OCI-LY1 (cell line): Measurements from ENCODE around the gene AURKAIP1.

Experiments
- H2AFZ ChIP-seq: fragments of 200-600 bp; sonication (generic), shearing (Covaris generic); 2 replicates; pipeline ENCODE4 v1.6.0; 2014; ENCODE audit warnings: antibody characterized with exemption, mild to moderate bottlenecking, low read length
- H3F3A ChIP-seq: fragments of 200-600 bp; sonication (generic), shearing (Covaris generic); 2 replicates; pipeline ENCODE4 v1.6.0; 2014; ENCODE audit warnings: mild to moderate bottlenecking, antibody characterized with exemption, low read length, moderate library complexity; ENCODE audit not compliant: insufficient read depth
- H3K27ac ChIP-seq: fragments of 200-600 bp; sonication (generic); 2 replicates; pipeline ENCODE4 v1.5.1; 2014; ENCODE audit warnings: low read length, mixed run types, mild to moderate bottlenecking, low read depth; ENCODE audit not compliant: poor library complexity, severe bottlenecking
- H3K27me3 ChIP-seq: fragments of 200-600 bp; sonication (generic); 2 replicates; pipeline ENCODE4 v1.6.0; 2014; ENCODE audit warnings: antibody characterized with exemption, mild to moderate bottlenecking, low read length, moderate library complexity; ENCODE audit not compliant: insufficient read depth
- H3K36me3 ChIP-seq: fragments of 200-600 bp; sonication (generic); 2 replicates; pipeline ENCODE4 v1.6.1; 2014; ENCODE audit warnings: mild to moderate bottlenecking, antibody characterized with exemption, low read length, moderate library complexity, mixed read lengths; ENCODE audit not compliant: insufficient read depth
- H3K4me1 ChIP-seq: fragments of 200-600 bp; sonication (generic); 2 replicates; pipeline ENCODE4 v1.5.1; 2014; ENCODE audit warnings: mild to moderate bottlenecking, low read length, moderate library complexity; ENCODE audit not compliant: insufficient read depth, severe bottlenecking
- H3K4me2 ChIP-seq: fragments of 200-600 bp; sonication (generic), shearing (Covaris generic); 2 replicates; pipeline ENCODE4 v1.6.1; 2014; ENCODE audit warnings: low read length
- H3K4me3 ChIP-seq: fragments of 200-600 bp; sonication (generic); 2 replicates; pipeline ENCODE4 v1.5.1; 2014; ENCODE audit warnings: low read length, low read depth, mild to moderate bottlenecking, mixed read lengths; ENCODE audit not compliant: poor library complexity, severe bottlenecking
- H3K79me2 ChIP-seq: fragments of 200-600 bp; shearing (Covaris generic); 2 replicates; pipeline ENCODE4 v1.6.1; 2016; ENCODE audit warnings: mixed run types, low read length, mixed read lengths; ENCODE audit not compliant: insufficient read depth
- H3K9ac ChIP-seq: fragments of 200-600 bp; sonication (generic), shearing (Covaris generic); 2 replicates; pipeline ENCODE4 v1.6.1; 2014; ENCODE audit warnings: mild to moderate bottlenecking, low read length, mixed read lengths
- H3K9me2 ChIP-seq: fragments of 200-600 bp; sonication (generic), shearing (Covaris generic); 2 replicates; pipeline ENCODE4 v1.6.1; 2014; ENCODE audit warnings: low read depth, mild to moderate bottlenecking, low read length, mixed read lengths
- H3K9me3 ChIP-seq: fragments of 200-600 bp; shearing (Covaris generic); 2 replicates; pipeline ENCODE4 v1.6.1; 2014; ENCODE audit warnings: low read length, mixed read lengths
- H4K20me1 ChIP-seq: fragments of 200-600 bp; sonication (generic), shearing (Covaris generic); 2 replicates; pipeline ENCODE4 v1.6.0; 2016; ENCODE audit warnings: mild to moderate bottlenecking, low read length; ENCODE audit not compliant: insufficient read depth
- CTCF ChIP-seq: fragments of 200-600 bp; sonication (generic), shearing (Covaris generic); IDR thresholded peaks from 2 replicates; pipeline ENCODE4 v1.5.1; 2017; ENCODE audit warnings: mild to moderate bottlenecking, antibody characterized with exemption, low read length, moderate library complexity, mixed read lengths
- EZH2 ChIP-seq: fragments of 200-600 bp; sonication (generic), shearing (Covaris generic); IDR thresholded peaks from 2 replicates; pipeline ENCODE4 v1.8.0; 2017; ENCODE audit warnings: borderline replicate concordance, mixed run types, mild to moderate bottlenecking, antibody characterized with exemption, low read length, moderate library complexity, mixed read lengths

The AURKAIP1 gene

GRCh38 chr1:1348420-1349255, 26.4 kb downstream of the AURKAIP1 start:
- Histone ChIP-seq H3F3A (no peaks in the 10 kb centered on the region; the same call in 1 of the 2 replicates), H3K9me3 (no peaks in the 10 kb centered on the region), H3K4me3 (peak overlapping the region; percentile 68), H3K9me2 (no peaks in the 10 kb centered on the region), H3K4me2 (peak overlapping the region; percentile 82), H3K36me3 (no peaks in the 10 kb centered on the region), H3K27ac (no peak overlapping the region), H3K4me1 (peaks cover 14% of the 10 kb centered on the region), H3K27me3 (peaks cover 6% of the 10 kb centered on the region; the same call in 1 of the 2 replicates), H4K20me1 (peaks cover 2% of the 10 kb centered on the region; the same call in 1 of the 2 replicates), H2AFZ (no peak overlapping the region), H3K9ac (peak overlapping the region; percentile 61; the same call in 1 of the 2 replicates), H3K79me2 (no peaks in the 10 kb centered on the region)
- TF ChIP-seq CTCF = no peak
- TF ChIP-seq EZH2 = no peak

- Histone ChIP-seq H3K4me3 (peak overlapping the region; percentile 68), H3K27me3 (peaks cover 6% of the 10 kb centered on the region; the same call in 1 of the 2 replicates), H2AFZ (no peak overlapping the region), H3K79me2 (no peaks in the 10 kb centered on the region), H3K4me1 (peaks cover 14% of the 10 kb centered on the region), H4K20me1 (peaks cover 2% of the 10 kb centered on the region; the same call in 1 of the 2 replicates), H3K27ac (no peak overlapping the region), H3F3A (no peaks in the 10 kb centered on the region; the same call in 1 of the 2 replicates), H3K9me2 (no peaks in the 10 kb centered on the region), H3K9ac (peak overlapping the region; percentile 61; the same call in 1 of the 2 replicates), H3K36me3 (no peaks in the 10 kb centered on the region), H3K9me3 (no peaks in the 10 kb centered on the region), H3K4me2 (peak overlapping the region; percentile 82)
- TF ChIP-seq EZH2 = no peak
- no peak for TF ChIP-seq CTCF
Observed at GRCh38 chr1:1347663-1348419, 27.2 kb downstream of the AURKAIP1 start.

- Histone ChIP-seq H3K4me1 (peaks cover 14% of the 10 kb centered on the region), H3K36me3 (no peaks in the 10 kb centered on the region), H3F3A (no peaks in the 10 kb centered on the region), H3K4me2 (peak overlapping the region; percentile 82; the same call in 1 of the 2 replicates), H3K4me3 (peak overlapping the region; percentile 68), H2AFZ (no peak overlapping the region), H3K9me3 (no peaks in the 10 kb centered on the region), H3K27ac (no peak overlapping the region), H3K79me2 (no peaks in the 10 kb centered on the region), H3K27me3 (no peaks in the 10 kb centered on the region; the same call in 1 of the 2 replicates), H4K20me1 (peaks cover 2% of the 10 kb centered on the region; the same call in 1 of the 2 replicates), H3K9ac (no peak overlapping the region), H3K9me2 (no peaks in the 10 kb centered on the region)
- no peak for TF ChIP-seq EZH2
- no peak for TF ChIP-seq CTCF
Observed at GRCh38 chr1:1347026-1347595, 27.9 kb downstream of the AURKAIP1 start.
